GM23338 (cell line): ENCODE results near the gene PQBP1. TPM values are rescaled to one million over a fixed set of nuclear protein-coding genes. Genes with fewer than 3 reads are reported as not detected.

Experiments used
- ATAC-seq: fragments of 200-7000 bp; cut with Tn5 transposase; 3 replicates; pipeline ENCODE4 v1.9.1; 2020
- DNase-seq: peaks from one replicate; pipeline ENCODE4 v3.0.0-alpha.2; 2015; ENCODE audit warnings: low spot score
- H2AFZ ChIP-seq: fragments of 200-600 bp; sonication (generic); 2 replicates; pipeline ENCODE4 v1.8.0; 2016; ENCODE audit warnings: antibody characterized with exemption, mild to moderate bottlenecking, moderate library complexity
- H3F3A ChIP-seq: fragments of 200-600 bp; sonication (generic); replicated peaks from 2 replicates; pipeline ENCODE4 v1.8.0; 2017; ENCODE audit warnings: antibody characterized with exemption, mixed run types, low read depth
- H3K27ac ChIP-seq: fragments of 200-600 bp; sonication (generic); 2 replicates; pipeline ENCODE4 v1.6.1; 2016; ENCODE audit warnings: low read depth
- H3K27me3 ChIP-seq: fragments of 200-600 bp; sonication (generic); 2 replicates; pipeline ENCODE4 v1.8.0; 2016; ENCODE audit warnings: mild to moderate bottlenecking, mixed run types, moderate library complexity; ENCODE audit not compliant: insufficient read depth
- H3K36me3 ChIP-seq: fragments of 200-600 bp; sonication (generic); 2 replicates; pipeline ENCODE4 v1.8.0; 2016; ENCODE audit warnings: mild to moderate bottlenecking; ENCODE audit not compliant: insufficient read depth
- H3K4me1 ChIP-seq: fragments of 200-600 bp; sonication (generic); 2 replicates; pipeline ENCODE4 v1.8.0; 2016; ENCODE audit warnings: mild to moderate bottlenecking, moderate library complexity; ENCODE audit not compliant: insufficient read depth
- H3K4me2 ChIP-seq: fragments of 200-600 bp; sonication (generic); 2 replicates; pipeline ENCODE4 v1.7.1; 2017; ENCODE audit warnings: mixed run types
- H3K4me3 ChIP-seq: fragments of 200-600 bp; sonication (generic); 2 replicates; pipeline ENCODE4 v1.6.1; 2016; ENCODE audit warnings: mixed run types
- H3K79me2 ChIP-seq: fragments of 200-600 bp; sonication (generic); replicated peaks from 2 replicates; pipeline ENCODE4 v1.8.0; 2017; ENCODE audit warnings: mild to moderate bottlenecking; ENCODE audit not compliant: insufficient read depth
- H3K9me2 ChIP-seq: fragments of 200-600 bp; sonication (generic); 2 replicates; pipeline ENCODE4 v1.8.0; 2017; ENCODE audit not compliant: insufficient read depth
- H4K20me1 ChIP-seq: fragments of 200-600 bp; sonication (generic); replicated peaks from 2 replicates; pipeline ENCODE4 v1.8.0; 2017; ENCODE audit warnings: mild to moderate bottlenecking; ENCODE audit not compliant: insufficient read depth
- H3K27ac Mint-ChIP-seq: 2 replicates; pipeline ENCODE4 v1.8.0; 2020; ENCODE audit warnings: inconsistent platforms, mild to moderate bottlenecking, moderate library complexity, mixed read lengths
- H3K27me3 Mint-ChIP-seq: 3 replicates; pipeline ENCODE4 v1.8.0; 2022; ENCODE audit warnings: low read depth, mild to moderate bottlenecking, moderate library complexity, mixed read lengths, inconsistent platforms; ENCODE audit not compliant: insufficient read depth, poor library complexity
- H3K36me3 Mint-ChIP-seq: 3 replicates; pipeline ENCODE4 v1.8.0; 2021; ENCODE audit warnings: low read depth, mild to moderate bottlenecking, inconsistent platforms, moderate library complexity, mixed read lengths
- H3K4me1 Mint-ChIP-seq: 3 replicates; pipeline ENCODE4 v1.8.0; 2020; ENCODE audit warnings: mild to moderate bottlenecking, inconsistent platforms, mixed read lengths
- H3K4me3 Mint-ChIP-seq: 3 replicates; pipeline ENCODE4 v1.8.0; 2021; ENCODE audit warnings: moderate library complexity, mild to moderate bottlenecking, inconsistent platforms, mixed read lengths
- H3K9me3 Mint-ChIP-seq: 3 replicates; pipeline ENCODE4 v1.8.0; 2020; ENCODE audit warnings: moderate library complexity, mild to moderate bottlenecking, inconsistent platforms, mixed read lengths
- ETS1 ChIP-seq: IDR thresholded peaks from 2 replicates; pipeline ENCODE4 v1.6.1; 2016; ENCODE audit warnings: antibody characterized with exemption
- JUNB ChIP-seq: IDR thresholded peaks from one replicate; pipeline ENCODE4 v1.6.1; 2016; ENCODE audit warnings: antibody characterized with exemption; ENCODE audit not compliant: unreplicated experiment
- ZNF114 ChIP-seq: fragments of 250-450 bp; sonication (Bioruptor Pico); IDR thresholded peaks from 2 replicates; pipeline ENCODE4 v1.5.0; 2020; ENCODE audit warnings: mild to moderate bottlenecking, moderate library complexity
- ZNF331 ChIP-seq: fragments of 250-450 bp; sonication (Bioruptor Pico); IDR thresholded peaks from 2 replicates; pipeline ENCODE4 v1.5.0; 2020; ENCODE audit warnings: low read depth, mild to moderate bottlenecking, moderate library complexity
- ZNF462 ChIP-seq: fragments of 250-450 bp; sonication (Bioruptor Pico); IDR thresholded peaks from 2 replicates; pipeline ENCODE4 v1.5.0; 2020; ENCODE audit warnings: mild to moderate bottlenecking, moderate library complexity
- polyA plus RNA-seq: library from polyadenylated mRNA; unstranded; fragments of >200 nt; fragmentation: Nextera tagmentation; extraction: Ambion mirVana; gene quantifications from 2 replicates; pipeline ENCODE4 v1.2.1, GENCODE V29; 2016
- total RNA-seq: library from RNA; depleted of rRNA; stranded (reverse); fragments of >200 nt; shearing (Covaris generic); gene quantifications from 2 replicates; pipeline ENCODE4 v1.2.3, GENCODE V29; 2014

PQBP1 gene
- total and polyA plus RNA-seq, 2 experiments from 2014 or later: 63.4 to 130 TPM

- no peak overlapping the region for H3K27ac Mint-ChIP-seq
- Histone ChIP-seq H3F3A (no peaks in the 10 kb centered on the region), H3K9me2 (no peaks in the 10 kb centered on the region)
Observed at GRCh38 chrX:48893556-48894348, 4.0 kb upstream of the PQBP1 start.

More at GRCh38 chrX:48893556-48894348, 4.0 kb upstream of the PQBP1 start:
- H4K20me1 ChIP-seq: no peaks in the 10 kb centered on the region
- H3K36me3 ChIP-seq: no peaks in the 10 kb centered on the region; the same call in 1 of the 2 replicates
- Mint-ChIP-seq H3K4me3 (no peak overlapping the region), H3K9me3 (no peaks in the 10 kb centered on the region), H3K36me3 (peaks cover 24% of the 10 kb centered on the region), H3K27me3 (peaks cover 2% of the 10 kb centered on the region), H3K4me1 (peaks cover 10% of the 10 kb centered on the region)
- no peak overlapping the region for H3K27ac ChIP-seq
- H2AFZ ChIP-seq: no peak overlapping the region
- TF ChIP-seq ZNF331 (CRISPR knock-in tag) (no peak), JUNB (no peak), ZNF114 (no peak), ZNF462 (CRISPR knock-in tag) (no peak), ETS1 (no peak)
- ATAC-seq: no peak
- no peak overlapping the region for H3K4me2 ChIP-seq
- H3K4me3 ChIP-seq: no peak overlapping the region
- peaks cover 30% of the 10 kb centered on the region for H3K79me2 ChIP-seq
- no peak for DNase-seq
- H3K27me3 ChIP-seq: no peaks in the 10 kb centered on the region
- peaks cover 3% of the 10 kb centered on the region; the same call in 1 of the 2 replicates for H3K4me1 ChIP-seq
